Measurements from ENCODE around the gene OR5AP2.
"Not testable (repeated sequence)": the region's sequence is repeated elsewhere in the genome, so short reads cannot be mapped to it uniquely, and the experiment has no call there.

The OR5AP2 gene

GRCh38 chr11:56642339-56642738, at the start of gene OR5AP2:
TSS of gene OR5AP2 (minus strand) at chr11:56642439. CDS start at chr11:56642439, 0 bp downstream.
- no peak for DNase-seq

- DNase-seq = not testable (repeated sequence)
Observed at GRCh38 chr11:56691179-56691578, 48.9 kb upstream of the OR5AP2 start.

GRCh38 chr11:56688554-56689100, 46.4 kb upstream of the OR5AP2 start:
- DNase-seq = no peak

GRCh38 chr11:56670984-56671383, 28.7 kb upstream of the OR5AP2 start:
- no peak for DNase-seq

- no peak for DNase-seq
Observed at GRCh38 chr11:56663386-56663785, 21.1 kb upstream of the OR5AP2 start, which contains the start of gene OR5AR1. TSS of gene OR5AR1 (plus strand) at chr11:56663686. CDS start at chr11:56663686, 0 bp downstream.

GRCh38 chr11:56659755-56660154, 17.5 kb upstream of the OR5AP2 start:
- DNase-seq = no peak

- no peak for DNase-seq
Observed at GRCh38 chr11:56637500-56637899, 4.7 kb downstream of the OR5AP2 start.

- no peak for DNase-seq
Observed at GRCh38 chr11:56636861-56637260, 5.4 kb downstream of the OR5AP2 start.

- DNase-seq = no peak
Observed at GRCh38 chr11:56632329-56632728, 9.9 kb downstream of the OR5AP2 start.

GRCh38 chr11:56625946-56626345, 16.3 kb downstream of the OR5AP2 start:
- DNase-seq = no peak

GRCh38 chr11:56624661-56625110, 17.6 kb downstream of the OR5AP2 start:
- no peak for DNase-seq

GRCh38 chr11:56611174-56611573, 31.1 kb downstream of the OR5AP2 start:
- no peak for DNase-seq

- DNase-seq = not testable (repeated sequence)
Observed at GRCh38 chr11:56592088-56592717, 50.0 kb downstream of the OR5AP2 start.
